ENCODE data around the gene MRPL45.

Gene MRPL45

GRCh38 chr17:38369124-38369886 is 72.3 kb downstream of the MRPL45 start:
- no peak for TF ChIP-seq TOX (CRISPR knock-in tag; IDR thresholded peaks at IDR 0.05; ENCODE audit: borderline replicate concordance)
- TF ChIP-seq GLIS3 (CRISPR knock-in tag; IDR thresholded peaks at IDR 0.05), result no peak
- TF ChIP-seq ZNF70 (CRISPR knock-in tag; IDR thresholded peaks at IDR 0.05), result no peak
- TF ChIP-seq CSDC2 (CRISPR knock-in tag; IDR thresholded peaks at IDR 0.05), result no peak
- TF ChIP-seq ARNTL (CRISPR knock-in tag; IDR thresholded peaks at IDR 0.05; ENCODE audit: borderline replicate concordance, low read depth), result no peak
- TF ChIP-seq ISL1 (CRISPR knock-in tag; IDR thresholded peaks at IDR 0.05), result no peak
- TF ChIP-seq PPARA (CRISPR knock-in tag; IDR thresholded peaks at IDR 0.05; ENCODE audit: borderline replicate concordance), result no peak
- TF ChIP-seq POU6F1 (CRISPR knock-in tag; IDR thresholded peaks at IDR 0.05; ENCODE audit: borderline replicate concordance, low read depth), result no peak
- no peak for TF ChIP-seq TSHZ2 (CRISPR knock-in tag; IDR thresholded peaks at IDR 0.05)
- no peak for TF ChIP-seq RARB (CRISPR knock-in tag; IDR thresholded peaks at IDR 0.05)
- no peak for ATAC-seq

All from SK-N-SH treated with all-trans-retinoic acid at 6 μM for 48 hours (cell line).